Adrenal gland (tissue), 5 donors: ENCODE data around the gene TAGLN2.

Experiments
- CTCF ChIP-seq, 6 experiments: fragments of 450-650 bp in 4 of 6; fragments of 200-600 bp in 2 of 6; sonication (generic) in 1 of 6; IDR thresholded peaks; 1 replicate in 5 of 6; 2 replicates in 1 of 6; pipeline versions ENCODE4 v1.5.1 to v1.8.0; 2016 to 2021; ENCODE audit warnings: antibody characterized with exemption in 6 of 6, mild to moderate bottlenecking in 2 of 6, moderate library complexity in 1 of 6
- POLR2A ChIP-seq, 2 donors: fragments of 450-650 bp; IDR thresholded peaks; one replicate each; pipeline ENCODE4 v1.6.1; 2017; ENCODE audit warnings: antibody characterized with exemption in 2 of 2, mild to moderate bottlenecking in 2 of 2, moderate library complexity in 1 of 2
- donor health status: DM: no; HTN: no; CAD: no.

GRCh38 chr1:159960721-159961381 is 35.5 kb upstream of the TAGLN2 start:
- TF ChIP-seq CTCF (IDR thresholded peaks at IDR 0.05) (no peak), POLR2A (IDR thresholded peaks at IDR 0.05) (no peak)
